GM19467 (cell line): Measurements from ENCODE around the gene IL9.
"Not testable (repeated sequence)": the region's sequence is repeated elsewhere in the genome, so short reads cannot be mapped to it uniquely, and the experiment has no call there.

Experiments used
- ATAC-seq: cut with Tn5 transposase; IDR thresholded peaks from one replicate; pipeline ENCODE4 v1.9.1; 2021; ENCODE audit warnings: mild to moderate bottlenecking, moderate library complexity; ENCODE audit not compliant: unreplicated experiment

Gene IL9

GRCh38 chr5:135869935-135870334, 25.7 kb downstream of the IL9 start:
- ATAC-seq: no peak

GRCh38 chr5:135869276-135869675, 26.4 kb downstream of the IL9 start:
- ATAC-seq: no peak

- ATAC-seq: no peak
Observed at GRCh38 chr5:135868681-135869080, 27.0 kb downstream of the IL9 start.

- ATAC-seq: no peak
Observed at GRCh38 chr5:135867599-135867998, 28.0 kb downstream of the IL9 start.

GRCh38 chr5:135866016-135866415, 29.6 kb downstream of the IL9 start:
- ATAC-seq: no peak

GRCh38 chr5:135864503-135865435, 30.9 kb downstream of the IL9 start:
- ATAC-seq: no peak

- no peak for ATAC-seq
Observed at GRCh38 chr5:135862744-135863143, 32.9 kb downstream of the IL9 start.

- no peak for ATAC-seq
Observed at GRCh38 chr5:135862086-135862485, 33.6 kb downstream of the IL9 start.

- ATAC-seq: no peak
Observed at GRCh38 chr5:135861641-135862040, 34.0 kb downstream of the IL9 start.

- no peak for ATAC-seq
Observed at GRCh38 chr5:135859641-135860040, 36.0 kb downstream of the IL9 start.

- ATAC-seq: not testable (repeated sequence)
Observed at GRCh38 chr5:135859186-135859585, 36.5 kb downstream of the IL9 start.

GRCh38 chr5:135857630-135858311, 37.9 kb downstream of the IL9 start:
- no peak for ATAC-seq

GRCh38 chr5:135851915-135852845, 43.5 kb downstream of the IL9 start:
- no peak for ATAC-seq

GRCh38 chr5:135851186-135851914, 44.3 kb downstream of the IL9 start:
- no peak for ATAC-seq

GRCh38 chr5:135850671-135851070, 45.0 kb downstream of the IL9 start:
- ATAC-seq: no peak

- no peak for ATAC-seq
Observed at GRCh38 chr5:135850231-135850630, 45.4 kb downstream of the IL9 start.

GRCh38 chr5:135847976-135848375, 47.7 kb downstream of the IL9 start:
- no peak for ATAC-seq

- no peak for ATAC-seq
Observed at GRCh38 chr5:135846311-135846710, 49.3 kb downstream of the IL9 start.

- no peak for ATAC-seq
Observed at GRCh38 chr5:135843571-135844337, 51.9 kb downstream of the IL9 start.

- no peak for ATAC-seq
Observed at GRCh38 chr5:135842737-135843136, 52.9 kb downstream of the IL9 start.
